ENCODE results near the gene VEZT.

VEZT gene, protein sequence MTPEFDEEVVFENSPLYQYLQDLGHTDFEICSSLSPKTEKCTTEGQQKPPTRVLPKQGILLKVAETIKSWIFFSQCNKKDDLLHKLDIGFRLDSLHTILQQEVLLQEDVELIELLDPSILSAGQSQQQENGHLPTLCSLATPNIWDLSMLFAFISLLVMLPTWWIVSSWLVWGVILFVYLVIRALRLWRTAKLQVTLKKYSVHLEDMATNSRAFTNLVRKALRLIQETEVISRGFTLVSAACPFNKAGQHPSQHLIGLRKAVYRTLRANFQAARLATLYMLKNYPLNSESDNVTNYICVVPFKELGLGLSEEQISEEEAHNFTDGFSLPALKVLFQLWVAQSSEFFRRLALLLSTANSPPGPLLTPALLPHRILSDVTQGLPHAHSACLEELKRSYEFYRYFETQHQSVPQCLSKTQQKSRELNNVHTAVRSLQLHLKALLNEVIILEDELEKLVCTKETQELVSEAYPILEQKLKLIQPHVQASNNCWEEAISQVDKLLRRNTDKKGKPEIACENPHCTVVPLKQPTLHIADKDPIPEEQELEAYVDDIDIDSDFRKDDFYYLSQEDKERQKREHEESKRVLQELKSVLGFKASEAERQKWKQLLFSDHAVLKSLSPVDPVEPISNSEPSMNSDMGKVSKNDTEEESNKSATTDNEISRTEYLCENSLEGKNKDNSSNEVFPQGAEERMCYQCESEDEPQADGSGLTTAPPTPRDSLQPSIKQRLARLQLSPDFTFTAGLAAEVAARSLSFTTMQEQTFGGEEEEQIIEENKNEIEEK

GRCh38 chr12:95217377-95218149 lies at the start of gene VEZT, which contains the start of gene FGD6:
TSS of gene VEZT (plus strand) at chr12:95217807. CDS start at chr12:95217851, 44 bp downstream.
TSS of gene FGD6 (minus strand) at chr12:95217467. CDS start at chr12:95217240, 227 bp downstream.
- Histone ChIP-seq H3K9me3 (ENCODE audit: control insufficient read depth, low read length) (no peaks in the 10 kb centered on the region), H3K27ac (peak within 1 kb of the TSS; percentile 92), H3K79me2 (peaks cover 23% of the 10 kb centered on the region), H3K4me3 (ENCODE audit: low read depth, low read length) (peak within 1 kb of the TSS; percentile 88), H2AFZ (peak within 1 kb of the TSS; percentile 88), H3K9ac (peak within 1 kb of the TSS; percentile 67), H3K36me3 (ENCODE audit: control insufficient read depth, insufficient read depth, low read length) (no peaks in the 10 kb centered on the region), H3K4me2 (ENCODE audit: low read length) (peak within 1 kb of the TSS; percentile 84), H3K4me1 (peaks cover 8% of the 10 kb centered on the region), H3K27me3 (ENCODE audit: control insufficient read depth, insufficient read depth, low read length) (no peaks in the 10 kb centered on the region)
- peak; percentile 77 for TF ChIP-seq CTCF (IDR thresholded peaks at IDR 0.05)

DNA sequence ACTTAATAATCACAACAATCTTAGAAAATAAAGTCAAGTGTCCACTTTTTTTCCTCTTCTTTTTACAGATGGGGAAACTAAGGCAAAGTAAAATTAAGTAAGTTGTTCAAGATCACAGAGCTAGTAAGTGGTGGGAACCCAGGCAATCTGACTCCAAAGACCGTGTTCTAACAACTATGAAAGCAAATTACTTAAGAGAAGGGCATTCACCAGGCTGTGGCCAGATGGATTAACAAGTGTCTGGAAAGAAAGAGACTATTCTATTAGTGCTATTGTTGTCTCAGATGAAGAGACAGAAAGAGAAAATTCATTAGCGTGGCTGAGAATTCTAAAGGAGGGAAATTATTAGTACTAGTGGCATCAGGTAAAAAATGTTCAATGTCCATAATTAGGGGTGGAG lies 48.9 kb upstream of the VEZT start:
- no peak for TF ChIP-seq CTCF (IDR thresholded peaks at IDR 0.05)
- H3K9ac ChIP-seq, result no peak overlapping the region
- H2AFZ ChIP-seq, result no peak overlapping the region
- H3K79me2 ChIP-seq, result no peaks in the 10 kb centered on the region
- H3K4me1 ChIP-seq, result no peaks in the 10 kb centered on the region
- H3K27ac ChIP-seq, result no peak overlapping the region
- H3K36me3 ChIP-seq (ENCODE audit: control insufficient read depth, insufficient read depth, low read length), result no peaks in the 10 kb centered on the region
- no peak overlapping the region for H3K4me2 ChIP-seq (ENCODE audit: low read length)
- H3K9me3 ChIP-seq (ENCODE audit: control insufficient read depth, low read length), result no peaks in the 10 kb centered on the region
- no peaks in the 10 kb centered on the region for H3K27me3 ChIP-seq (ENCODE audit: control insufficient read depth, insufficient read depth, low read length)
- H3K4me3 ChIP-seq (ENCODE audit: low read depth, low read length), result no peak overlapping the region

DNA sequence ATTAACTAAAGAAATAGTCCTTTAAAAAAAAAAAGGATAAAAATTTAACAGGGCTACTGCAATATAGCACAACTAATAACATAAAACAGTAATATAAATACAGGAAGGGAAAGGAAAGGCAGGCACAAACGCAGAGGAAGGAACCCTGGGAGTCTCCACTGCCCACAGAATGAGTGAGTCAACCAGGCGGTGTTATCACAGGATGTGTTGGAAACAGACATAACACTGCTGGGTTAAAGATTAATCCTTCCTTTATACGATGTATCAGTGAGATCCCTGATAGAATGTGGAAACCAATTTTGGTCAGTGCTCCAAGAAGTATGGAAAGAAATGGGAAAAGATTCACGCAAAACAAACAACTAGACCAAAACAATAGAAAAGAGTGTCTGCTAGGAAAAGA lies 48.2 kb upstream of the VEZT start:
- Histone ChIP-seq H3K4me2 (ENCODE audit: low read length) (no peak overlapping the region), H3K27me3 (ENCODE audit: control insufficient read depth, insufficient read depth, low read length) (no peaks in the 10 kb centered on the region), H3K27ac (no peak overlapping the region), H3K4me1 (no peaks in the 10 kb centered on the region), H3K9ac (no peak overlapping the region), H3K9me3 (ENCODE audit: control insufficient read depth, low read length) (no peaks in the 10 kb centered on the region), H3K36me3 (ENCODE audit: control insufficient read depth, insufficient read depth, low read length) (no peaks in the 10 kb centered on the region), H3K79me2 (no peaks in the 10 kb centered on the region), H2AFZ (no peak overlapping the region), H3K4me3 (ENCODE audit: low read depth, low read length) (no peak overlapping the region)
- TF ChIP-seq CTCF (IDR thresholded peaks at IDR 0.05), result no peak

- H3K4me2 ChIP-seq (ENCODE audit: low read length), result no peak overlapping the region
Observed at GRCh38 chr12:95173392-95174251, 44.0 kb upstream of the VEZT start.

More at GRCh38 chr12:95173392-95174251, 44.0 kb upstream of the VEZT start:
- Histone ChIP-seq H3K36me3 (ENCODE audit: control insufficient read depth, insufficient read depth, low read length) (no peaks in the 10 kb centered on the region), H2AFZ (peak overlapping the region; percentile 60), H3K4me1 (no peaks in the 10 kb centered on the region), H3K9ac (no peak overlapping the region), H3K9me3 (ENCODE audit: control insufficient read depth, low read length) (no peaks in the 10 kb centered on the region), H3K4me3 (ENCODE audit: low read depth, low read length) (no peak overlapping the region), H3K27ac (peak overlapping the region; percentile 46), H3K27me3 (ENCODE audit: control insufficient read depth, insufficient read depth, low read length) (no peaks in the 10 kb centered on the region), H3K79me2 (no peaks in the 10 kb centered on the region)
- TF ChIP-seq CTCF (IDR thresholded peaks at IDR 0.05), result no peak

Data from parathyroid adenoma (tissue), 2 donors.